Trophoblast cell (in vitro differentiated cells and primary cell): ENCODE results near the gene PPM1F.
"Not testable (repeated sequence)": the region's sequence is repeated elsewhere in the genome, so short reads cannot be mapped to it uniquely, and the experiment has no call there.

Experiments
- DNase-seq, 2 donors: peaks; one replicate each; pipeline ENCODE4 v3.0.0-alpha.2; 2016
- H2AFZ ChIP-seq: 2 replicates; pipeline ENCODE4 v1.6.1; 2013; ENCODE audit warnings: low read length, moderate library complexity, mild to moderate bottlenecking; ENCODE audit not compliant: insufficient read depth, poor library complexity
- H2AK5ac ChIP-seq: 2 replicates; pipeline ENCODE4 v1.6.1; 2013; ENCODE audit warnings: mild to moderate bottlenecking, low read length
- H2BK120ac ChIP-seq: 2 replicates; pipeline ENCODE4 v1.6.1; 2013; ENCODE audit warnings: low read length, mild to moderate bottlenecking, moderate library complexity; ENCODE audit not compliant: insufficient read depth, poor library complexity
- H2BK12ac ChIP-seq: 2 replicates; pipeline ENCODE4 v1.6.1; 2013; ENCODE audit warnings: mild to moderate bottlenecking, low read length, moderate library complexity
- H2BK5ac ChIP-seq: 2 replicates; pipeline ENCODE4 v1.6.1; 2013; ENCODE audit warnings: low read length, low read depth, moderate library complexity, mild to moderate bottlenecking; ENCODE audit not compliant: poor library complexity
- H3K14ac ChIP-seq: 2 replicates; pipeline ENCODE4 v1.6.1; 2013; ENCODE audit warnings: mild to moderate bottlenecking, low read length
- H3K18ac ChIP-seq: 2 replicates; pipeline ENCODE4 v1.6.1; 2013; ENCODE audit warnings: mild to moderate bottlenecking, low read length
- H3K23ac ChIP-seq: 2 replicates; pipeline ENCODE4 v1.6.1; 2013; ENCODE audit warnings: low read length
- H3K27ac ChIP-seq: 2 replicates; pipeline ENCODE4 v1.5.1; 2013; ENCODE audit warnings: low read depth, mild to moderate bottlenecking, inconsistent platforms, low read length, moderate library complexity
- H3K27me3 ChIP-seq: 2 replicates; pipeline ENCODE4 v1.6.1; 2013; ENCODE audit warnings: inconsistent platforms, mild to moderate bottlenecking, low read length, moderate library complexity; ENCODE audit not compliant: insufficient read depth
- H3K36me3 ChIP-seq, 2 experiments: 1 replicate in 1 of 2; 2 replicates in 1 of 2; pipeline ENCODE4 v1.6.1; 2013; ENCODE audit warnings: low read length in 2 of 2, mild to moderate bottlenecking in 2 of 2, moderate library complexity in 1 of 2; ENCODE audit not compliant: insufficient read depth in 2 of 2, control insufficient read depth in 1 of 2
- H3K4ac ChIP-seq: 2 replicates; pipeline ENCODE4 v1.6.1; 2013; ENCODE audit warnings: low read depth, mild to moderate bottlenecking, low read length, moderate library complexity
- H3K4me1 ChIP-seq, 2 experiments: 1 replicate in 1 of 2; 2 replicates in 1 of 2; pipeline ENCODE4 v1.6.1; 2013; ENCODE audit warnings: low read length in 2 of 2, mild to moderate bottlenecking in 2 of 2, moderate library complexity in 1 of 2; ENCODE audit not compliant: insufficient read depth in 2 of 2, control insufficient read depth in 1 of 2
- H3K4me2 ChIP-seq: 2 replicates; pipeline ENCODE4 v1.6.1; 2013; ENCODE audit warnings: inconsistent platforms, mild to moderate bottlenecking, low read length, moderate library complexity
- H3K4me3 ChIP-seq: 2 replicates; pipeline ENCODE4 v1.5.1; 2013; ENCODE audit warnings: mild to moderate bottlenecking, low read depth, low read length, inconsistent platforms
- H3K79me1 ChIP-seq: one replicate; pipeline ENCODE4 v1.6.1; 2013; ENCODE audit warnings: low read length
- H3K79me2 ChIP-seq: 2 replicates; pipeline ENCODE4 v1.6.1; 2013; ENCODE audit warnings: low read length, mild to moderate bottlenecking; ENCODE audit not compliant: control insufficient read depth, insufficient read depth, poor library complexity
- H3K9ac ChIP-seq: 2 replicates; pipeline ENCODE4 v1.6.1; 2013; ENCODE audit warnings: mild to moderate bottlenecking, low read length
- H3K9me3 ChIP-seq: 2 replicates; pipeline ENCODE4 v1.6.1; 2013; ENCODE audit warnings: low read depth, mild to moderate bottlenecking, control low read depth, inconsistent platforms, low read length; ENCODE audit not compliant: insufficient read depth
- H4K12ac ChIP-seq: 2 replicates; pipeline ENCODE4 v1.6.1; 2013; ENCODE audit warnings: low read depth, mild to moderate bottlenecking, low read length, moderate library complexity
- H4K8ac ChIP-seq: 2 replicates; pipeline ENCODE4 v1.6.1; 2013; ENCODE audit warnings: low read depth, mild to moderate bottlenecking, low read length, moderate library complexity
- H4K91ac ChIP-seq: one replicate; pipeline ENCODE4 v1.6.1; 2013; ENCODE audit warnings: low read depth, mild to moderate bottlenecking, low read length, moderate library complexity
- WGBS: extraction: QIAGEN DNeasy Blood & Tissue Kit; methylation state at CpG from one replicate; pipeline ENCODE4 v1.1.7; 2013; ENCODE audit warnings: missing lambda C conversion rate; ENCODE audit not compliant: insufficient read length, insufficient coverage; ENCODE audit errors: extremely low coverage; 5-methylcytosine and 5-hydroxymethylcytosine counted together

The PPM1F gene

DNA sequence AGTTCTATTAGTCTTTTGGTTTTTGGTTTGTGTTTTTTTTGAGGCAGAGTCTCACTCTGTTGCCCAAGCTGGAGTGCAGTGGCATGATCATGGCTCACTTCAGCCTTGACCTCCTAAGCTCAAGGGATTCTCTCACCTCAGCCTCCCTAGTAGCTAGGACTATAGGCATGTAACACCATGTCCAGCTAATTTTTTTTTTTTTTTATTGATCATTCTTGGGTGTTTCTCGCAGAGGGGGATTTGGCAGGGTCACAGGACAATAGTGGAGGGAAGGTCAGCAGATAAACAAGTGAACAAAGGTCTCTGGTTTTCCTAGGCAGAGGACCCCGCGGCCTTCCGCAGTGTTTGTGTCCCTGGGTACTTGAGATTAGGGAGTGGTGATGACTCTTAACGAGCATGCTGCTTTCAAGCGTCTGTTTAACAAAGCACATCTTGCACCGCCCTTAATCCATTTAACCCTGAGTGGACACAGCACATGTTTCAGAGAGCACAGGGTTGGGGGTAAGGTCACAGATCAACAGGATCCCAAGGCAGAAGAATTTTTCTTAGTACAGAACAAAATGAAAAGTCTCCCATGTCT lies 69.8 kb downstream of the PPM1F start:
- H3K27ac ChIP-seq, H2BK12ac ChIP-seq, H3K27me3 ChIP-seq, H3K18ac ChIP-seq, H2AFZ ChIP-seq, H3K9ac ChIP-seq, H3K4me2 ChIP-seq, H4K12ac ChIP-seq, H2BK5ac ChIP-seq, H2BK120ac ChIP-seq, H3K79me1 ChIP-seq, H3K4me3 ChIP-seq, H3K9me3 ChIP-seq, H3K4ac ChIP-seq, DNase-seq, H3K4me1 ChIP-seq, H3K23ac ChIP-seq, H3K36me3 ChIP-seq, H3K79me2 ChIP-seq, H4K91ac ChIP-seq, H3K14ac ChIP-seq, H4K8ac ChIP-seq, H2AK5ac ChIP-seq: not testable (repeated sequence)
- WGBS = no CpG with 5 or more reads among the region's 7 CpGs

DNA sequence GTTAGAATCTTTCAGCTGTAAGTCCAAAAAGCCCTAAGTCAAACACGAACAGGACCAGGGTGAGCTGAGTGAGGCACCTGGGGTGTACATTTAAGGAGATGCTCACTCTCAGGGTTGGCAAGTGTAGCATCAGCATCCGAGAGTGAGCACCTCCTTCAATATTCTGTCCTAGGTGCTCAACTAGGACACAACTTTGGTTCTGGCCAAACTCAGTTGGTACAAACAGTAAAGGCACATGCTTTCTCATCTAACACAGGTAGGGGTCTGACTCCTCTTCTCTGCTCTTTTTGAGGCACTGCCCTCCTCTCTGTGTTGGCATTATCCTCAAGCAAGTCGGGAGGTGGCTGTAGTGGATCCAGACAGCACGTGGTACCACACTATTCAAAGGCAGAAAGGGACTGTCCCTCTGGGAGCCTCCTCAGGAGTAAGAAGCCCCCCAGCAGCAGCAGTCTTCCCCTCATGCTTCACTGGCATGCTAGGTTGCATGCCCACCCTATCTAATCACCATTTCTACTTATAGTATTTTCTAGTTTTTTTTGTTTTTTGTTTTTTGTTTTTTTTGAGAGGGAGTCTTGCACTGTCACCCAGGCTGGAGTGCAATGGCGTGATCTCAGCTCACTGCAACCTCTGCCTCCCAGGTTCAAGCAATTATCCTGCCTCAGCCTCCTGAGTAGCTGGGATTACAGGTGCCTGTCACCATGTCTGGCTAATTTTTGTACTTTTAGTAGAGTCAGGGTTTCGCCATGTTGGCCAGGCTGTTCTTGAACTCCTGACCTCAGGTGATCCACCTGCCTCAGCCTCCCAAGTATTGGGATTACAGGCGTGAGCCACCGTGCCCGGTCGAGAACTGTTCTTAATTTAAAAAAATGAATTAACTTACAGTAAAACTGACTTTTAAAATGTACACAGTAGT lies 70.6 kb downstream of the PPM1F start:
- H3K14ac ChIP-seq = no peak overlapping the region
- DNase-seq = no peak
- no peaks in the 10 kb centered on the region for H3K4me1 ChIP-seq
- no peak overlapping the region for H2BK12ac ChIP-seq
- H3K79me1 ChIP-seq = no peaks in the 10 kb centered on the region
- H4K12ac ChIP-seq = no peak overlapping the region
- no peak overlapping the region for H4K8ac ChIP-seq
- H3K9ac ChIP-seq = no peak overlapping the region
- no peak overlapping the region for H3K4me2 ChIP-seq
- H2AFZ ChIP-seq = no peak overlapping the region
- no peak overlapping the region for H2BK5ac ChIP-seq
- no peaks in the 10 kb centered on the region for H3K9me3 ChIP-seq
- no peaks in the 10 kb centered on the region for H3K79me2 ChIP-seq
- H3K36me3 ChIP-seq = no peaks in the 10 kb centered on the region
- H3K27me3 ChIP-seq = no peaks in the 10 kb centered on the region
- no peak overlapping the region for H3K4me3 ChIP-seq
- no peak overlapping the region for H4K91ac ChIP-seq
- H2AK5ac ChIP-seq = no peak overlapping the region
- no peak overlapping the region for H3K18ac ChIP-seq
- H3K23ac ChIP-seq = peak overlapping the region; percentile 86
- H2BK120ac ChIP-seq = no peak overlapping the region
- no peak overlapping the region for H3K27ac ChIP-seq
- no peak overlapping the region for H3K4ac ChIP-seq
- WGBS = no CpG with 5 or more reads among the region's 10 CpGs

DNA sequence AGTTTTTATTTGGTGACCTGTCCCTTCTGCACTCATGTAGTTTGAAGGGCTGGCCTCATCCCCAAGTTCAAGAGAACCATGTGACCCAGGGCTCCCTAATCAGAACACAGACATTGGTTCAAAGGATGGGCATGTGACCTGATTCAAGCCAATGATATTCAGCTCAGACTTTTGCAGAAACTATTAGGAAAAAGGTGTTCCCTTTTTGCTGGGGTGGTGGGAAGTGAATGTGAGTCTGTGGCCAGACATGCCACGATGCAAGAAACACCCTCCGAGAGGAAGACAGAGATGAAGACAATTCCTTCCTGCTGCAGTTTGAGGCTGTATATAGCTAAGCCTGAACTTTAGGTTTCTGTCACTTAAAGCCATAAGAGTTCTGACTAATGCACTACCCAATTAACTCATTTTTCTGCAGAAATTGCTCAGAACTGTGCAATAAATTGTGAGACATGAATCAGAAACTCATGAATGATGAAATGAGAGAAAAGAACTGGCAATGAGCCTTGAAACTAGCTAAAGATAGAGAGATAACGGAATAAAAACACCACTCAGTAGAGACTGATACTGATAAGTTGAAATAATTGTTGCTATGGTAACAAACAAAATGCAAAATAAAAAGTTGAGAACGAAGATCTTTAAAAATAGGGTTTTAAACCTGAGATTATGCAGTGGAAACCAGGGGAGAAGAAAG lies 76.0 kb downstream of the PPM1F start:
- H4K8ac ChIP-seq = no peak overlapping the region
- WGBS = no CpG with 5 or more reads among the region's 4 CpGs
- no peaks in the 10 kb centered on the region for H3K9me3 ChIP-seq
- no peak overlapping the region for H3K4ac ChIP-seq
- H3K79me1 ChIP-seq = no peaks in the 10 kb centered on the region
- H3K4me3 ChIP-seq = no peak overlapping the region
- H3K4me2 ChIP-seq = no peak overlapping the region
- H4K91ac ChIP-seq = no peak overlapping the region
- H3K9ac ChIP-seq = no peak overlapping the region
- H3K14ac ChIP-seq = no peak overlapping the region
- no peak overlapping the region for H2AFZ ChIP-seq
- no peaks in the 10 kb centered on the region for H3K4me1 ChIP-seq
- no peaks in the 10 kb centered on the region for H3K79me2 ChIP-seq
- no peaks in the 10 kb centered on the region for H3K27me3 ChIP-seq
- H3K36me3 ChIP-seq = no peaks in the 10 kb centered on the region
- no peak overlapping the region for H3K27ac ChIP-seq
- H2BK5ac ChIP-seq = no peak overlapping the region
- no peak overlapping the region for H2AK5ac ChIP-seq
- no peak overlapping the region for H4K12ac ChIP-seq
- H2BK120ac ChIP-seq = no peak overlapping the region
- H2BK12ac ChIP-seq = no peak overlapping the region
- H3K18ac ChIP-seq = no peak overlapping the region
- DNase-seq = peak in 1 of 2 donors; percentile 26
- H3K23ac ChIP-seq = no peak overlapping the region

DNA sequence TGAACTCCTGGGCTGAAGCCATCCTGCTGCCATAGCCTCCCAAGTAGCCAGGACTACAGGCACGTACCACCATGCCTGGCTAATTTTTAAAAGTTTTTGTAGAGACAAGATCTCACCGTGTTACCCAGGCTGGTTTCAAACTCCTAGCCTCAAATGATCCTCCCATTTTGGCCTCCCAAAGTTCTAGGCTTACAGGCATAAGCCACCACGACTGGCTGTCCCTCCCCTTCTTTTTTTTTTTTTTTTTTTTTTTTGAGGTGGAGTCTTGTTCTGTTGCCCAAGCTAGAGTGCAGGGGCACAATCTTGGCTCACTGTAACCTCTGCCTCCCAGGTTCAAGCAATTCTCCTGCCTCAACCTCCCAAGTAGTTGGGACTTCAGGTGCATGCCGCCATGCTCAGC lies 77.7 kb downstream of the PPM1F start:
- not testable (repeated sequence) for H4K8ac ChIP-seq, H3K14ac ChIP-seq, H3K4me2 ChIP-seq, H3K9ac ChIP-seq, H3K4ac ChIP-seq, H3K4me1 ChIP-seq, H3K23ac ChIP-seq, H3K9me3 ChIP-seq, H3K27me3 ChIP-seq, H2AK5ac ChIP-seq, H3K4me3 ChIP-seq, H2BK5ac ChIP-seq, H3K27ac ChIP-seq, H4K91ac ChIP-seq, H3K79me1 ChIP-seq, H3K36me3 ChIP-seq, H2AFZ ChIP-seq, H3K79me2 ChIP-seq, H2BK12ac ChIP-seq, H4K12ac ChIP-seq, H2BK120ac ChIP-seq, H3K18ac ChIP-seq
- peak in 1 of 2 donors; percentile 33 for DNase-seq
- WGBS = no CpG with 5 or more reads among the region's 4 CpGs
